Karpas-422 (cell line): ENCODE results near the gene CAPZA1. TPM values are rescaled to one million over a fixed set of nuclear protein-coding genes. Genes with fewer than 3 reads are reported as not detected.

ENCODE experiments used
- DNase-seq: peaks from one replicate; pipeline ENCODE4 v3.0.0-alpha.2; 2015
- H2AFZ ChIP-seq: fragments of 200-600 bp; sonication (generic); 2 replicates; pipeline ENCODE4 v1.6.1; 2014; ENCODE audit warnings: antibody characterized with exemption, low read length, mixed read lengths
- H3K27ac ChIP-seq: fragments of 200-600 bp; sonication (generic); 2 replicates; pipeline ENCODE4 v1.5.1; 2014; ENCODE audit warnings: mild to moderate bottlenecking, low read length, moderate library complexity
- H3K27me3 ChIP-seq: fragments of 200-600 bp; sonication (generic); 2 replicates; pipeline ENCODE4 v1.6.1; 2014; ENCODE audit warnings: low read length, mixed read lengths
- H3K36me3 ChIP-seq: fragments of 200-600 bp; sonication (generic); 2 replicates; pipeline ENCODE4 v1.6.1; 2014; ENCODE audit warnings: low read length, mixed read lengths; ENCODE audit not compliant: insufficient read depth
- H3K4me1 ChIP-seq: fragments of 200-600 bp; sonication (generic); 2 replicates; pipeline ENCODE4 v1.6.1; 2014; ENCODE audit warnings: mild to moderate bottlenecking, low read length, mixed read lengths
- H3K4me2 ChIP-seq: fragments of 200-600 bp; sonication (generic); 2 replicates; pipeline ENCODE4 v1.6.1; 2014; ENCODE audit warnings: low read length, low read depth, mild to moderate bottlenecking; ENCODE audit not compliant: poor library complexity, severe bottlenecking
- H3K4me3 ChIP-seq: fragments of 200-600 bp; sonication (generic); 2 replicates; pipeline ENCODE4 v1.5.1; 2014; ENCODE audit warnings: mild to moderate bottlenecking, antibody characterized with exemption, low read length, mixed read lengths
- H3K79me2 ChIP-seq: fragments of 200-600 bp; sonication (generic); 2 replicates; pipeline ENCODE4 v1.6.1; 2014; ENCODE audit warnings: mild to moderate bottlenecking, low read length, mixed read lengths
- H3K9ac ChIP-seq: fragments of 200-600 bp; sonication (generic); 2 replicates; pipeline ENCODE4 v1.6.0; 2014; ENCODE audit warnings: low read length
- H3K9me2 ChIP-seq: fragments of 200-600 bp; sonication (generic), shearing (Covaris generic); replicated peaks from 2 replicates; pipeline ENCODE4 v1.6.0; 2014; ENCODE audit warnings: mild to moderate bottlenecking, low read length, moderate library complexity; ENCODE audit not compliant: insufficient read depth
- H3K9me3 ChIP-seq: fragments of 300-700, 200-600 bp; sonication (generic); 2 replicates; pipeline ENCODE4 v1.6.1; 2014; ENCODE audit warnings: low read length, mixed read lengths
- H4K20me1 ChIP-seq: fragments of 200-600 bp; sonication (generic); 2 replicates; pipeline ENCODE4 v1.6.1; 2014; ENCODE audit warnings: mild to moderate bottlenecking, antibody characterized with exemption, low read length, low read depth; ENCODE audit not compliant: insufficient read depth
- total RNA-seq: library from RNA; depleted of rRNA; stranded (reverse); fragments of >200 nt; shearing (Covaris generic); gene quantifications from 2 replicates; pipeline ENCODE4 v1.2.3, GENCODE V29; 2014; ENCODE audit warnings: low replicate concordance

The CAPZA1 gene
- total RNA-seq, 1 experiment from 2014 or later, result 225 TPM

DNA sequence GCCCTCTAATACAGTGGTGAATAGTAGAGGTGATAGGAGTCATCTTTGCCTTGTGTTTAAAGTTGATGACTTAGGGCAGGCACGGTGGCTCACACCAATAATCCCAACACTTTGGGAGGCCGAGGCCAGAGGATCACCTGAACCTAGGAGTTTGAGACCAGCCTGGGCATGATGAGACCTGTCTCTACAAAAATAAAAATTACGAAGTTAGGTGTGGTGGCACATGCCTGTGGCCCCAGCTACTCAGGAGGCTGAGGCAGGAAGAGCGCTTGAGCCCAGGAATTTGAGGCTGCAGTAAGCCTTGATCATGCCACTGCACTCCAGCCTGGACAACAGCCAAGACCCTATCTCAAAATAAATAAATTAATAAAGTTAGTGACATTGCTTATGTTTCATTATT lies 26.6 kb downstream of the CAPZA1 start:
- Histone ChIP-seq H3K4me2 (no peak overlapping the region), H3K36me3 (peaks cover 57% of the 10 kb centered on the region; the same call in 1 of the 2 replicates), H4K20me1 (peaks cover 13% of the 10 kb centered on the region; the same call in 1 of the 2 replicates), H3K27me3 (no peaks in the 10 kb centered on the region), H3K4me3 (no peak overlapping the region), H2AFZ (no peak overlapping the region), H3K9me3 (no peaks in the 10 kb centered on the region), H3K4me1 (no peaks in the 10 kb centered on the region), H3K27ac (no peak overlapping the region), H3K9me2 (no peaks in the 10 kb centered on the region), H3K9ac (no peak overlapping the region), H3K79me2 (peaks cover 98% of the 10 kb centered on the region)
- no peak for DNase-seq

- Histone ChIP-seq H3K27me3 (no peaks in the 10 kb centered on the region), H3K36me3 (peaks cover 49% of the 10 kb centered on the region; the same call in 1 of the 2 replicates), H3K9me3 (no peaks in the 10 kb centered on the region), H3K9me2 (no peaks in the 10 kb centered on the region), H3K4me3 (no peak overlapping the region), H3K27ac (no peak overlapping the region), H2AFZ (no peak overlapping the region), H3K79me2 (peaks cover 75% of the 10 kb centered on the region), H3K4me1 (no peaks in the 10 kb centered on the region; the same call in 1 of the 2 replicates), H3K4me2 (no peak overlapping the region), H3K9ac (no peak overlapping the region), H4K20me1 (0 out of 2 replicates have a peak, but pooled peaks cover 4% of the 10 kb centered on the region)
- no peak for DNase-seq
These were observed 31.6 kb downstream of the CAPZA1 start for GRCh38 chr1:112651205-112651604.

GRCh38 chr1:112665857-112666256 lies 46.2 kb downstream of the CAPZA1 start:
- H3K4me1 ChIP-seq, result peaks cover 4% of the 10 kb centered on the region; the same call in 1 of the 2 replicates
- H3K27me3 ChIP-seq, result no peaks in the 10 kb centered on the region
- peaks cover 12% of the 10 kb centered on the region; the same call in 1 of the 2 replicates for H3K79me2 ChIP-seq
- H3K4me2 ChIP-seq, result no peak overlapping the region
- H3K27ac ChIP-seq, result no peak overlapping the region
- no peak overlapping the region for H2AFZ ChIP-seq
- no peaks in the 10 kb centered on the region for H3K9me3 ChIP-seq
- no peaks in the 10 kb centered on the region for H4K20me1 ChIP-seq
- peaks cover 68% of the 10 kb centered on the region for H3K36me3 ChIP-seq
- no peaks in the 10 kb centered on the region for H3K9me2 ChIP-seq
- no peak overlapping the region for H3K9ac ChIP-seq
- no peak overlapping the region for H3K4me3 ChIP-seq
- DNase-seq, result no peak

DNA sequence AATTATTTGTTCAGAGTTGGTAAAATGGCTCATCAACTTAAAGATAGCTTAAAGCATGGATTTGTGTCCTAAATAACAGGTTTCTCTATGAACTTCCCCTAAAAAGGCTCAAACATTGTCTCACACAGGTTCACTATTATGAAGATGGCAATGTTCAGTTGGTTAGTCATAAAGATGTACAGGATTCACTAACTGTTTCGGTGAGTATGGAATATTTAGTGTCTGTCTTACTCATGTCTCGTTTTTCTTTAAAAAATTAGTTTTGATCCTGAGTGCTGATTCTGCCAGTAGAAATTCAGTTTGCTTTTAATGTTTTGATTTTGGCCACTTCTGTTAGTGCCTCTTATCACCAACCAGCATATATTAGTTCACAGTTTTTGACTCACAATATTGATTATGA lies 47.3 kb downstream of the CAPZA1 start:
- H3K4me2 ChIP-seq, result no peak overlapping the region
- no peaks in the 10 kb centered on the region for H3K9me2 ChIP-seq
- peaks cover 62% of the 10 kb centered on the region for H3K36me3 ChIP-seq
- no peak for DNase-seq
- peaks cover 4% of the 10 kb centered on the region; the same call in 1 of the 2 replicates for H3K4me1 ChIP-seq
- no peak overlapping the region for H2AFZ ChIP-seq
- H3K9me3 ChIP-seq, result no peaks in the 10 kb centered on the region
- H4K20me1 ChIP-seq, result no peaks in the 10 kb centered on the region
- no peaks in the 10 kb centered on the region for H3K27me3 ChIP-seq
- no peak overlapping the region for H3K4me3 ChIP-seq
- H3K9ac ChIP-seq, result no peak overlapping the region
- no peak overlapping the region for H3K27ac ChIP-seq
- H3K79me2 ChIP-seq, result 0 out of 2 replicates have a peak, but pooled peaks cover 7% of the 10 kb centered on the region

DNA sequence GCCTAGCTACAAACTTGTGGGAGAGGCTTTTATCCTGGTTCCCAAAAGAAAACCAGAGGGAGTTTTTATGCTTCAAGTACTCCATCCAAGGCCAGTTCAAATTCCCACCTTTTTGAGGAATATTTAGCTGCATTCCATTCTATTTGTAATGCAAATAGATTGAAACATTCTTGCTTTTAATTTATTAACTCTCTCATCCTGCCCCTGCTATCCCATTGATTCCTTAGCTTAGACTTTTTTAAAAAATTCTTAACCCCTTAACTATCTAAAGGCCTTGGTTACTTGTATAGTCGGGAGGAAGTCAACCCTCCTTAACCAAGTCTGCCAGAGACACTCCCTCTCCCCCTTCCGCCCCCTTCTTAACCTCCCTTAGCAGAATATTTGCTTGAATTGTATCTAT lies 52.4 kb downstream of the CAPZA1 start:
- H3K9me2 ChIP-seq, result no peaks in the 10 kb centered on the region
- H2AFZ ChIP-seq, result no peak overlapping the region
- no peaks in the 10 kb centered on the region for H3K79me2 ChIP-seq
- no peak overlapping the region for H3K4me2 ChIP-seq
- DNase-seq, result no peak
- H3K27ac ChIP-seq, result no peak overlapping the region
- H3K27me3 ChIP-seq, result no peaks in the 10 kb centered on the region
- H3K9ac ChIP-seq, result no peak overlapping the region
- no peaks in the 10 kb centered on the region for H3K9me3 ChIP-seq
- H3K4me1 ChIP-seq, result peaks cover 42% of the 10 kb centered on the region
- no peak overlapping the region for H3K4me3 ChIP-seq
- no peaks in the 10 kb centered on the region for H4K20me1 ChIP-seq
- peaks cover 35% of the 10 kb centered on the region; the same call in 1 of the 2 replicates for H3K36me3 ChIP-seq

DNA sequence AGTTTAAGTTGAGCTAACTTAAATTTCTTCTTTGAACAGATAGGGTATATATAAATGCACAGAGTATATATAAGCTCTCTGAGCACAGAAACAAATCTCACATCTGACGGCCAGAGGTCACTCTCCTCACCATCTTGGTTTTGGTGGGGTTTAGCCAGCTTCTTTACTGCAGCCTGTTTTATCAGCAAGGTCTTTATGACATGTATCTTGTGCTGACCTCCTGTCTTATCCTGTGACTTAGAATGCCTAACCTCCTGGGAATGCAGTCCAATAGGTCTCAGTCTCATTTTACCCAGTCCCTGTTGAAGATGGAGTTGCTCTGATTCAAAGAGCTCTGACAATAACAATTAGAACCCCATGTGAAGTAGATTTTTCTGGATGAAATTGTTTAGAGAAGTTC lies 53.2 kb downstream of the CAPZA1 start:
- H3K27me3 ChIP-seq, result no peaks in the 10 kb centered on the region

DNA sequence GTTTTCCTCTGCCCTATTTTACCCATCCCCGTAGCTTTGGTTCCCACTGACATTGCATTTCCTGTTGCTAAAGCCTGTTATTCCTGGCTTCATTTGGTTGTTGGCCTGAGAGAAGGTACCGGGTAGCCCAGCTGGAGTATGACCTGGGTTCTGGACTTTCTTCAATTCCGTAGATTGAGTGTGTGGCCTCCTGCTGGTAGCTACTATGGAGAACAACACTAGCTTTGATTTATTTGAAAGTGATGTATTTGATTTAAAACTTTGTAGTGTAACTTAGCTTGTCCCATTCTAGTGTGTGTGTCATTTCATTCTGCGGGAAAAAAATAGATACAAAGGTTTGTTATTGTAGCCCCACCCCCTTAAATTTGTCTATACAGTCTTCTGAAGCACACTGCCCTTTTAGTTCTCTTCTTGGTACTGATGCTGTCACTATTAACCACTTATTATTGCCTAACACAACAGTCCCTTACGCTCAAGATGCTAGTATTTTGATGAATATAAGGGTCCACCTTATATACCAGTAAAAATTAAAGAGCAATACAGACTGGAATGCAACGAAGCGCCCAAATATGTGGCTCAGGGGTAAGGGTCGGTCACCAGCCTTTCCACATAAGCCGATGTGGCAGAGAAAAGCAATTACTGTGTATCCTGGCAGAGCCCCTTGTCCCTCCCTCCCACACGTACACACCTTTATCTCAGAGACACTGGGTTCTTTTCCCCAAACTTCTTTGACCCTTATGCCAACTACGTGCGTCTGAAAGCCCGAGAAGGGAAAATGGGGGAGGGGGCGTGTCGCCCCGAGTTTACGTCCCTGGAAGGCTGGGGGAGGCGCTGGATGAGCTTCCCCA lies 54.2 kb downstream of the CAPZA1 start:
- no peak overlapping the region for H2AFZ ChIP-seq

More for the DNA sequence above, 53.2 kb downstream of the CAPZA1 start:
- Histone ChIP-seq H3K27ac (no peak overlapping the region), H2AFZ (no peak overlapping the region), H3K36me3 (peaks cover 28% of the 10 kb centered on the region; the same call in 1 of the 2 replicates), H3K9ac (no peak overlapping the region), H3K9me3 (no peaks in the 10 kb centered on the region), H3K79me2 (no peaks in the 10 kb centered on the region), H3K4me2 (peak overlapping the region; percentile 99), H4K20me1 (no peaks in the 10 kb centered on the region), H3K9me2 (no peaks in the 10 kb centered on the region), H3K4me1 (peaks cover 42% of the 10 kb centered on the region), H3K4me3 (no peak overlapping the region)
- DNase-seq, result no peak

DNA sequence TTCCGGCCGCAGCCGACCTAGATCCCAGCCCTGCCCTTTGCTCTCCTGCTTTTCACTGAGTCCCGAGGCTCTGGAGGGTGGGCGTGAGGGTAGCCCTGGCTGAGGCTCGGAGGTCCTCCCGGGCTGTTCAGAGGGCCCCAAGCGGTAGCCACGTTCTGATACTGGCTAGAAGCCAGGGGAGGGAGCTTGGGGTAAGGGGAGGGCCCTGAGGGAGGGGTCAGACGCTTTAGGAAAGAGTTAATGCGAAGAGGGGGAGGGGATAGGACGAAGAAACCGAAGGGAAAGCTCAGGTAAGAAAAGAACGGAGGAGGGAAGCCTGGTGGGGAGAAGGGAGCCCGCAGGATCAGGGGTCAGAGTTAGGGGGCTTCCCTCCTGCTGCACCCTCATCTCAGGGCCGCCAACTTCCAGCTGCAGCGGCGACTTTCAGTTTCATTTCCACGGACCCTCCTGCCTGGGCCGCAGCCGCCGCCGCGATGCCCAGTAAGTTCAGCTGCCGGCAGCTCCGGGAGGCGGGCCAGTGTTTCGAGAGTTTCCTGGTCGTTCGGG lies 54.9 kb downstream of the CAPZA1 start, which contains the start of gene MOV10:
MOV10 (plus strand) TSS at position 220 of the 546 bp plus-strand sequence; CDS start at position 474, 254 bp downstream.
- Histone ChIP-seq H3K79me2 (no peaks in the 10 kb centered on the region), H3K4me1 (peaks cover 42% of the 10 kb centered on the region), H3K27me3 (no peaks in the 10 kb centered on the region), H3K9ac (peak within 1 kb of the TSS; percentile 75), H4K20me1 (peaks cover 3% of the 10 kb centered on the region; the same call in 1 of the 2 replicates), H2AFZ (peak within 1 kb of the TSS; percentile 57), H3K36me3 (peaks cover 16% of the 10 kb centered on the region; the same call in 1 of the 2 replicates), H3K9me3 (no peaks in the 10 kb centered on the region), H3K27ac (no peak within 1 kb of the TSS; the same call in 1 of the 2 replicates), H3K4me3 (peak within 1 kb of the TSS; percentile 88), H3K9me2 (no peaks in the 10 kb centered on the region), H3K4me2 (peak within 1 kb of the TSS; percentile 99)
- DNase-seq, result peak; percentile 80

More for the DNA sequence above, 54.2 kb downstream of the CAPZA1 start:
- peaks cover 3% of the 10 kb centered on the region; the same call in 1 of the 2 replicates for H4K20me1 ChIP-seq
- peaks cover 42% of the 10 kb centered on the region for H3K4me1 ChIP-seq
- peak overlapping the region; percentile 99 for H3K4me2 ChIP-seq
- peak; percentile 72 for DNase-seq
- H3K9ac ChIP-seq, result peak overlapping the region; percentile 75
- no peaks in the 10 kb centered on the region for H3K27me3 ChIP-seq
- H3K27ac ChIP-seq, result no peak overlapping the region; the same call in 1 of the 2 replicates
- no peaks in the 10 kb centered on the region for H3K79me2 ChIP-seq
- no peaks in the 10 kb centered on the region for H3K9me3 ChIP-seq
- H3K36me3 ChIP-seq, result peaks cover 23% of the 10 kb centered on the region; the same call in 1 of the 2 replicates
- H3K4me3 ChIP-seq, result peak overlapping the region; percentile 88
- no peaks in the 10 kb centered on the region for H3K9me2 ChIP-seq
